ENCODE results near the gene IQCK.

Gene IQCK

DNA sequence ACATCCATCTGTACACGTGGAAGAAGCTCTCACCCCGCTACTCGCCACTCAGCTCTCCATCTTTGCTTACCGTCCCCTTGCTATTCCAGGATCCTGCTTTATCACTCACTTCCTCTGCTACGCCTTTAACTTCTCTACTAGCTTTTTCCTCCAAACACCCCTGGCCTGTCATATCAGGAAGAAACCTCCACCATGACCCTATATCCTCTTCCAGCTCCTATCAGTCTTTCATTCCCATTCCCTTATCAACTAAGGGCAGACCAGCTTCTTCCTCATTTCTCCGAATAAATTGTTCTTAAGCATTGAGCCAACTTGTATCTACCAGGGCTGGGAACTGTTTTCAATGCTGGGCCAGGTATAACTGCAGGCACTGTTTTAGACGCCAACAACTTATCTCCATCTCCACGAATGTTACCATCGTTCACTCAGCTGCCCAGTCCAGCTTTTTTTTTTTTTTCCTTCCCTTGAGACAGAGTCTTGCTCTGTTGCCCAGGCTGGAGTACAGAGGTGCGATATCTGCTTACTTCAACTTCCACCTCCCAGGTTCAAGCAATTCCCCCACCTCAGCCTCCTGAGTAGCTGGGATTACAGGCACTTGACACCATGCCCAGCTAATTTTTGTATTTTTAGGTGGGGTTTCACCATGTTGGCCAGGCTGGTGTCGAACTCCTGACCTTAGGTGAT lies 4.3 kb downstream of the IQCK start:
- DNase-seq (ENCODE audit: low read depth): no peak

DNA sequence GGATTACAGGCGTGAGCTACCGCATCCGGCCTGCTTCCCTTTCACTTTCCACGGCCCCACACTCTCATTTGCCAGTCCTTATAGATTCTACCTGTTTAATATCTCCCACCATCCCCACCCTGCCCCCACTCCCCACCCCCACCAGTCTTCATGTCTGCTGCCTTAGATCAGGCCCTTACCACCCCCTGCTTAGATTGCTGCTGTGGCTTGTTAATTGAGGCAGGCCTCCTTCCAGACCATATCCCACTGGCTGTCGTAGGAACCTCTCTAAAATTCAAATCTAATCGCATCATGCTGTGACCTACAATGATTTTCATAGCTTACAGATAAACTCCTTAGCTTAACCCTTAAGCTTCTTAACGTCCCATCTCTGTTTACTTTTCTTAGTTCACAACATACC lies 4.9 kb downstream of the IQCK start:
- DNase-seq (ENCODE audit: low read depth): no peak

DNA sequence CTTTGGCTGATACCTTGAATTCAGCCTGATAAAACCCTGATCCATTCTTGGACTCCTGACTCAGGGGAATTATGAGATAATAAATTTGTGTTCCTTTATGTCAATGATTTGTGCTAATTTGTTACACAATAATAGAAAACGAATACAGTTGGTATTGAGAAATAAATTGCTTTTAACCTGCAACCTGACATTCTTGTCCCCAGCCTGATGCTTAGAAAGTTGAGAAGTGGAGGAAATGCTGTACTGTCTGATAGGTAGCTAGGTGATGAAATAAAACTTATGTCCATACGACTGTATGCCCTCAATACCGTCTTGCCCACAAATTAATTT lies 10.5 kb downstream of the IQCK start:
- DNase-seq (ENCODE audit: low read depth): no peak

DNA sequence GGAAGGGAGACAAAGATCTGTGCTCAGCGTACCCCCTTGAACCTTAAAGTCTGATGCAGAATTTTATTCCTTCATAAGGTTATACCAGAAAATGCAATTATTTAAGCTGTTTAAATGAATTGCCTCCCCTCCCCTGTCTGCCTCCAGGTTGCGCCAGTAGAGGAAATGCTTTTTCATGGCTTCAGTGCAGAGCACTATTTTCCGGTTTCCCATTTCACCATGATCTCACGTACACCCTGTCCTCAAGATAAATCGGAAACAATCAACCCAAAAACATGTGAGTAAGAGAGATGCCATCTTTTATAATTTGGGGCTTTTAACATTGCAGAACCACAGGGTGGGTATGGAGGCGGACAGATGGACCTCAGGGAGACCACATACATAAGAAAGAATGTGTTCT lies 15.5 kb downstream of the IQCK start:
- no peak for DNase-seq (ENCODE audit: low read depth)

DNA sequence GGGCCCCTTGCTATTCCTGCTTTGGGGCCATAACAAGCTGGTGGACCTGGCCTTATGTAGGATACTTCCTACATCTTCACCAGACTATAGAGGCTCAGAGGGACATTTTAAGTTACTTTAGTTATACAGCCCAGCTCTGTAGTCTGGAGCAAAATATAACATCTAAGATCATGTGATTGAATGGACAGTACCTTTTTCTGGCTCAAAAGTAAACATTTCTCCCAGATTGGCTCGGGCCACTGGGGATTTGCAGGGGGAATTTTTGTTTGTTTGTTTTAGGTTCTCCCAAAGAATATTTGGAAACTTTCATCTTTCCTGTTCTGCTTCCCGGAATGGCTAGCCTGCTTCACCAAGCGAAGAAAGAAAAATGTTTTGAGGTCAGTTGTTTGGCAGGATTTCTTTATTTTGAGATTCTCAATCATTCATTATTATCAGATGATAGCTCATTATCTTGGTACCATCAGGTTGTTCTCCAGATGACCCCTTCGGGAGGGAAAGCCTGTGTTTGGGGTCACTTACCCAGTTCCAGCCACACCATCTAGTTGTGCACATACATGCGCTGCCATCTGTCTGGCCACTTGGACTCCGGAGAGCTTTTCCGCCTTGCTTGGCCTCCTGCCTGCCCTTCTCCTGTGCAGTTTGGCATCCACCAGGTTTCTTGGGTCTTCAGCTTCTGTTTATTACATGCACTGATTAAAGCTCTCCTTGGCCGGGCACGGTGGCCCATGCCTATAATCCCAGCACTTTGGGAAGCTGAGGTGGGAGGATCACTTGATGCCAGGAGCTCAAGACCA lies 17.2 kb downstream of the IQCK start:
- DNase-seq (ENCODE audit: low read depth): no peak

DNA sequence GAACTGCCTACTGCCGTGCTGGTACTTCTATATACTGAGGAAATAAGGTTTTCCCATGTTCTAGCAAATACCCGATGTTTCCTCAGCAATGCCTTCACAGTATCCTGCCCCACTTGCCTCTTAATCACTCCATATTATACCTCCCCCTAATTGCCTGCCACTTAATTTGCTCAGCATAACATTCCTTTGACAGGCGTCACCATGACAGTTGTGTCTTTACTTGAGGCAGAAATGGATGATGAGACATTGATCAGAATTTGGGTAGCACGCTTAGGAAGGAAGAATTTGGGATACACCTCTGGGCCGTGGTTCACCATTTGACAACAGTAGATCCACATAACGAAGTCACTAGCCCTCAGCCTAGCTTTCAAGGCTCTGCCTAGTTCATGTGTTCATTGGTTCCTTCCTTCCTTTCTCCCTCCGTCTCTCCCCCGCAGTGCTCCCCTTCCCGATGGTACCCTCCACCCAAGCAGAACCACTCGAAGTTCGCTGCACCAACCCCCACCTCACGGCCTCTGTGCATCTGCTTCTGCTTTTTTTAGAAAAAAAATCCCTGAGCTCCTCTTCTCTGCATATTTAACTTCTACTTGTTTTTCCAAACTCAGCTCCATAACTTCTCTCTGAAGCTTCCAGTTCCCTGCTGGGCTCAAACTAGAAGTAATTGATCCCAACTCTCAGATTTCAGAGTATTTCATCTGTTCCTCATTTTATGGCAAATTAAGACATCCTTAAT lies 19.4 kb downstream of the IQCK start:
- DNase-seq (ENCODE audit: low read depth): no peak

DNA sequence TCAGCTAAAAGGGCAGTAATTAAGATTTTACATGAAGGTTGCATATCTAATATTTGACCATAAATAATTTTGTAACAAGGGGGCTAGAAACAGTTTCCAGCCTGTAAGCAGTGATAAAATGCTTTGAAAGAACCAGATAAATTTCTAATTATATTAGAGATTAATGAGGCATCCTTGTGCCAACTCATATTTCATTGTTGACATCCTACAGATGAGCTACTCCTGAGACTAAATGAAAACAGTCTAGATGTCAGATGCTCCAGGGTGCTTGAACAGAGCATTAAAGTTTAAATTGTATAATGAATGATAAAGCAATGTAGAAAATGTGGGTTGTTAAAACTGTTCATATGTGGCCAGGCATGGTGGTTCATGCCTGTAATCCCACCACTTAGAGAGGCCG lies 23.3 kb downstream of the IQCK start:
- DNase-seq (ENCODE audit: low read depth): no peak

DNA sequence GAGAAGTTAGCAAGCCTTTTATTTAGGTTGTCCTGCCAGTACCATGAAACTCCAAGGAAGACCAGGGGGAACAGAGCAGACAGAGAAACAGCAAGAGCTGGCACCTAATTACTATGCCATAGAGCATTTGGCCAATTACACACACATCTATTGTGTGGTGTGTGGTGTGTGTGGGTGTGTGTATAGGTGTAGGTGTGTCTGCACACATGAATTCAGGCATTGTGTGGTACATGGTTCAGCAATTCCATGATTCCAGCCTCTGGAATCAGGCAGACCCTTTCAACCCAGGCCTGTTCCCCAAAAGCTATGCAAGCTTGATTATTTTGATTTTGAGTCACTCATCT lies 25.7 kb downstream of the IQCK start:
- no peak for DNase-seq (ENCODE audit: low read depth)

DNA sequence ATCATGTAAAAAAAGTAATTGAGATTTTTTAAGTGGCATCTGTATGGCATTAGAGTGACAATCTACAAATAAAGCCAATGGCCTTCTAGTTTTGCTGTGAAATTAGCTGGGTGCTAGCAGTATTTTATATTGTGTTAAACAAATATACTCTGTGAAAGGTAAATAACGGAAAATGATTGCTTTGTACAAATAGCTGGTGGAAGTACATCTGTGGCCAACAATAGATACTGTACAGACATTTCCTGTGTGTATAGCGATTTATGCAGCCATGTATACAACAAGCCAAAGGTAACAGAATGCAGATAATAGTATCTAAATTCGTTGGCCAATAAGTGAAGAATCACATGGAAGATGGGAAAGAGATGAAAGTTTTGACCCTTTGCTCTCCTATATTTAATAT lies 26.6 kb downstream of the IQCK start:
- DNase-seq (ENCODE audit: low read depth): no peak

DNA sequence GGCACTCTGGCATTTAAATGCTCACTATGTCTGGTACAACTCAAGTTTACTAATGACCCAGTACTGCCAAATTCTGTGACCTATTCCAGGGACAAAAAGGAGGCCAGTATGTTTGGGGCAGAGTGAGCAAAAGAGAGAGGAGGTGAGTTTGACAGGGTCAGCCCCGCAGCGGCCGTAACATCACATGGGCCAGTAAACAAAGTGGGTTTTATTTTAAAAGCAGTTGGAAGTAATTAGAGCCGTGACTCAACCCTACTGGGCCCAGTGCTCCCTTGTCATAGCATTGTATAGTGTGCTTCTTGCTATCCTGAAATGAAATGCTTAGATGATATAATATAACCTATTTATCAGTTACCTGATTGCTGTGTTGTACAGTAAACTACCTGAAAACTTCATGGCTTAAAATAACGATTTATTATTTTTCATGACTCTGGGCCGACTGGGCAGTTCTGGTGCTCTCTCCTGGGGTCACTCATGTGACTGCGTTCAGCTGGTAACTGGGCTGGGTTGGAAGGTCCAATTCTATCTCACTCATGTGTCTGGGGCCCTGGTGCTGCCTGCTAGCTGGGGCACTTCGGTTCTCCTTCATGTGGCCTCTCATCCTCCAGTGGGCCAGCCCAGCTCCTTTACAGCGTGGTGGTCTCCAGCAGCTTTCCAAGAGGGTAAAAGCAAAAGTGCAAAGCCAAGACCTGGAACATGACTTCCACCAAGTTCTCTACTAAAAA lies 27.4 kb downstream of the IQCK start:
- DNase-seq (ENCODE audit: low read depth): no peak

DNA sequence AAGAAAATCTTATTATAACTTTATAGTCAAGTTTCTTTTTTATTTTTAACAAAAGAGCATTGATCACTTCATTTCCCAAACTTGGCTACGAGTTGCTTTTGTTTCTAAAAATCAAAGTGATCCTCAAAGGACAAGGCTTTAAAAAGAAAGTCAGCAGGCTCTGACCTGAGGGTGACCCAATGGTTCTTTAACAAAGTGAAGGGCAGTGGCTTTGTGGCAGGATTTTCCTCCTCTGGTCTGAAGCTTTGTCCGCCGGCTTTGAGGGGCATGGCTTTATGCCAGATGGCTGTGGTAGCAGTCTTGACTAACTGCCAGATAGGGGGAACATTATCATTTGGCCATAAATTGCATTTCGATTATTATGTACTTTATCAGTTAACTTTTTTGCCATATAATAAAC lies 28.5 kb downstream of the IQCK start:
- DNase-seq (ENCODE audit: low read depth): no peak

DNA sequence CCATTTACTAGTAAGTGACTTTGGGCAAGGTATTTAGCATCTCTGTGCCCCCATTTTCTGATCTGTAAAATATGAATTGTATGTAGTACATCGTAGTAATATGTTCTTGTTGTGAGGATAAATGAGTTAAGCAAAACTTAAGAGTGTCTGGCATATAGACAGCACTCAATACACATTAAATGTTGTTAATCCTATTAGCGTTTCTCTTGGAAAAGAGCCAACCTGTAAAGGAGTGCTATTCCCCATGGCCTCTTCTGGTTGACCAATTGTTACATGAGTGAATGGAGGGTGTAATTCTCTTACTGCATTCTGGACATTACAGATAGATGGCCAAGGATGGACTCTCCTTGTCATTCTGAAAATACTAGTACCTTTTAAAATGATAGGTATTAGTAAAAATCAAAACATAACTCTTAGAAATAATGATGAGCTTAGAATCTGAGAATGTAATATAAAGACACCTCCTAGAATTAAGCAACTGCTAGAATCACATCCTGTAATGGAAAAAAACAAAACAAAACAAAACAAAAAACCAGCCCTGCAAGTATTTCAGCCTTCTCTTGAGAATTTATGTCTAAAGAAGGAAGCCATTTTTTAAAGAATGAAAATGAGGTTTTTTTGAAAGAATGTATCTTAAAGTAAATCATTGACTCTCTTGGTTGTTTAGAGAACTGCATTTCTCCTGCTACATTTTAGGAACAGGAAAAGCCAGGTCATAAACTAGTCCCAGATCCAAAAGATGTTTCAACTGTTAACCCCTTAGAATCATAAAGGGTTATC lies 30.5 kb downstream of the IQCK start:
- DNase-seq (ENCODE audit: low read depth): no peak

DNA sequence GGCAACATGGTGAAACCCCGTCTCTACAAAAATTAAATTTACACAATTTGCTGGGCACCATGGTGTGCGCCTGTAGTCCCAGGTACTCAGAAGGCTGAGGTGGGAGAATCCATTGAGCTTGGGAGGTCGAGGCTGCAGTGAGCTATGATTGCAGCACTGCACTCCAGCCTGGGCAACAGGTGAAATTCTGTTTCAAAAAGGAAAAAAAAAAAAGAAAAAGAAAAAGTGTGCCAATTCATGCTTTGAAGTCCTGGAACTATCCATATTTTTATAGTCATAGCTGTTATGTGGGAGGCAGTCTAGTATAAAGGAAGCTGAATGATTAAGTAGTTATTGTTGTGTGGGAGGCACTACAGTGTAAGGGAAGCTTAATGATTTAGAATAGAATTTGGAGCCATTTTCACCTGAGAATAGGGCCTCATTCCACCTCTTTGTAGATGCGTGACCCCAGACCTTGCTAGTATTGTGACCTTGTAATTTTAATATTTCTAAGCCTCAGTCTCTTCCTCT lies 31.6 kb downstream of the IQCK start:
- no peak for DNase-seq (ENCODE audit: low read depth)

DNA sequence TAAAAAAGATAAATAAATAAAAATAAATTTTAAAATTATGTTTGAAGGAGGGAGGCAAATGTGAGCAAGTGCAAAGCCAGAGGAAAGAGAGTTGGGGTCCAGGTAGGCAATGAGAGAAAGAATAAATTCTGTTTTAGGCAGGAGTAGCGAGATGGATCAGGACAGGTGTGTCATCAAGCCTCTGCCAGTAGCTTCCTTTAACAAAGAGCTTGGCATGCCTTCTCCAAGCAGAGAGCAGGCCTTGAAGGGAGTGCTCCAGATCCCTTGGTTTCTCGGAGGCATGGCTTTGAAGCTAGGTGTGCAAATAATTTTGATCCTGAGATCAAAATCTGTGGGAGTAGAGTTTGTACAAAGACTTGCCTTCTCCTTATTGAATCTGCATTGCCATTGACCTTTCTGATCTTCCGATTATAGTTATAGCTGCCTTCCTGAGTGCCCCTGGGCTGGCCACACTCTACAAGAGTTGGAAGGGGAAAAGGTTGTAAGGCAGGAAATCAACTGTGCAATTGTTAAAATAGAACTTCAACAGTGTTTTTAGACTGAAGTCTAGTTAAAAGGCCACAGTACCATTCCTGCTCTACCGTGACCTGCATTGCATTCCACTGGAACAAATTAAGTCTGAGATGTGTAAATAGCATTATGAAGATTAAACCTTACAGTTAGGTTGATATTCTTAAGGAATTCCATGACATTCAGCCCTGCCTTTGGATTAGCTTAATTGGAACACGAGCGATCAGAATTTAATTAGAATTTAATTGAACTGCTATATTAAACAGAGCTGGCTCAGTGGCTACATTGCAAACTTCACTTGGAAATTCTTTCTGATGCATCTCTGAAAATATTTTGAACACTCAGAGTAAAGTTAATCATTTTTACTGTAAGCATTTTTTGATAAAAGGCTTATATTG lies 33.7 kb downstream of the IQCK start:
- no peak for DNase-seq (ENCODE audit: low read depth)

DNA sequence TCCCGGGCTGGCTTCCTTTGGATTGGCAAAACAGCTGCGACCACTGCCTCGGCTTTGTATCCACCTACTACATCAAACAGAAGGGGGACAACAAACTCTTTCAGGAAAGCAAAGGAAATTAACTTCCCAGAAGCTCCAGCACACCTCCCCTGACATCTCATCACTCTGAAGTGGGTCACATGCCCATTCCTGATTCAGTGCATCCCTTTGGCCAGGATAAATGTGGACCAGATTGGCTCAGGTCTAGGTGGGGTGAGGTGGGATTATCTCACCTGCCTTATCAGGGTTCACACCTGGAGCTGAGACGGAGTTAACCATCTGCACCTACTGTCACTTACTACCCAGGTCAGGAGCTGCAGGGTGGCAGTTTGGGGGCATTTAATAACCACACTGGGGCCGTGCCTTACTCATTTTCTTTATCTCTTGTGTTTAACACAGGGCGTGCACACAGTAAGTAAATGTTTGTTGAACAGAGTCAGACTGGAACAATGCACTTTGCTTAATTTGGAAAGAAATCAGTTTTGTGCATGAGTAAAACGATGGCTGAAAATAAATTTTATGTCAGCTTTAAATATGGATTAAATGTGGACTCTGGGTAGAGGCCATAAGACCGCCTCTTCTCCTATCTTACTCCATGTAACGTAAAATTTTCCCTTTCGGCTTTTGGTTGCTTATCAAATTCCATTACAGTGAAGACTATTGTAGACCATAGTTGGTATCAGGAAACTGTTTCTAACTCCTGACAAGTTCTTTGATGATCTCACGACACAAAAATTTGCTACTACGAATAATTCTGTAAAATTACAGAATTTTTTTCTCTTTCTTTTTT lies 36.0 kb downstream of the IQCK start:
- no peak for DNase-seq (ENCODE audit: low read depth)

DNA sequence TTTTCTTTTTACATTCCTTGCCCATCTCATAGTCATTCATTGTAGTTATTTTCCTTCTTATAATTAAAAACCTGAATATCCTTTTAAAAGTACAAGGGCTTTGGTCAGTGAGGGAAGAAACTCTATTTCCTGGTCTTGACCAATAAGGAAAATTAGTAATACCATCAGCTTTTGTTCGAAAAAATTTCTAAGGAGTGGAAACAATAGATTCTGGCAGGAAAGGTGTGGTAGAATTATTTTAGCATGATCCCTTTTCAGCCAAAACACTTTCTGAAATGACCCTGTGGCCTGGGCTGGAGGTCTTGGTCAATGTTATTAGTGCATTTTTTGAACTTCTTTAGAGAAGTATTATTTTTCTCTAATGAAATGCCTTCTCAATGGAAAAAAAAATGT lies 36.6 kb downstream of the IQCK start:
- DNase-seq (ENCODE audit: low read depth): no peak

DNA sequence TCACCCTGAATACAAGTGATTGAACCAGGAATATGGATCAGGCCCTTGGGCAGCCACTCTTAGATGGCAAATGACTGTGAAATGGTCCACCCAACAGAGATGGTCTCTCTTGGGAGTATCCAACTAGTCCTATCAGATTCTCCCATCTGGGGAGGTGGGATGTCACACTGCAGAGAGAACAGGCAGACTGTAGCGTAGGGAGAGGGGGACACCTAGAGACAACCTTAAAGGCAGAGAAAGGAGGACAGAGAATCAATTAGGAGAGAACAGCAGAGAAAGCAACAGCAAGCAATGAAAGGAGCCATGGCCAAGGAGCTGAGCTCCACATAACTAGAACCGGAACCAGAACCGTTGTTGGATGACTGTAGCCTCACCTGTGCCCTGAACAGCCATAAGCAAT lies 37.2 kb downstream of the IQCK start:
- no peak for DNase-seq (ENCODE audit: low read depth)

DNA sequence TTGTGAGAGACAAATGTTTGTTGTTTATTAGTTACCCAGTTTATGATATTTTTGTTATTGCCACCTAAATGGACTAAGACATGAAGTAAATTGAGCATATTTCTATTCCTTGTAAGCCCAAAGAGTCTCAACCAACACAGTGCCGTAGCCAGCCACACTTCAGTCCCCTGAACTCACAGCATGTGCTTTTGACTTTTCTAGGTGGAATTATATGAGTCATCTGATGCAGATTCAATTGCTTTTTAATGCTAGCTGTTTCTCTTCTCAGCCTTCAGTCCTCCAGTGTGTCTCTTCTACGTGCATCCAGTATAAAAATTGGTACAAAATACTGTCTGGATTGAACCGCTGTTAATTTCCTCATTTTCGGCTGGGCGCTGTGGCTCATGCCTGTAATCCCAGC lies 39.0 kb downstream of the IQCK start:
- no peak for DNase-seq (ENCODE audit: low read depth)

DNA sequence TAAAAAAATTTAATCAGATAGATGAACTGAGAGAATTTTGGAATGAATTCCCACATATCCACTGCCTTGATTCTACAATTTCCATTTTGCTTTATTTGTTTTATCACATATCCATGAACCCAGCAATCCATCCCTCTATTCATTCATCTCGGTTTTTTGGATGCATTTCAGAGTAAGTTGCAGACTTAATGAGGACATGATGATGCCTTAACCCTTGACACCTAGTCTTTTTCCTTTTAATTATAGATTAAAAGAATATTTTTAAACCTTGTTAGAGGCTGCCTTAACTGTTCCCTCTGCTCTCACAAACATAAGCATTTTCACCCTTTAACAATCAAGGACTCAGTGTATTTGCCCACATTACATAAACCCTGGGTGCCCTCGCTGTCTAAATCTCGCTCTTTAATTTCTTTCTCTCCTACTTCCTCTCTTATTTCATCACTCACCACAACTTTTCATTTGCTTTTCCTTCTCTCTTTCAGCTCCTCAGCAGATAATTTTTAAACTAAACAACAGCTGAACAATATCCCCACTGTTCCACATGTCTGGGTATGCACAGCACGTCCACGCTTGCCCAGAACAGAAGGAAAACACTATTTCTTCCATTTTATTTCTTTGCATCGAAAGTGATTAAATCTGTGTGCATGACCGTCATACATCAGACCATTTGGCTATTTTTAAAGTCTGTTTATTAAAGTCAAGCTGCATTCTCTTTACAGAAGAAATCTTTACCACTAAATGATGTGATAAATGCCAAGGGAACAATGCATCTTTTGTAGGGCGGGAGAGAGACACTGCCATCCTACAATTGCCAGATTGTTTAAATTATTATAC lies 39.9 kb downstream of the IQCK start:
- no peak for DNase-seq (ENCODE audit: low read depth)

All from activated T-cell treated with anti-CD3 and anti-CD28 coated beads for 48 hours (primary cell).